HG02885 (cell line): ENCODE results near the gene CTSO.

ENCODE experiments used
- ATAC-seq: cut with Tn5 transposase; IDR thresholded peaks from one replicate; pipeline ENCODE4 v1.9.1; 2021; ENCODE audit warnings: mild to moderate bottlenecking; ENCODE audit not compliant: unreplicated experiment, poor library complexity

CTSO gene, protein sequence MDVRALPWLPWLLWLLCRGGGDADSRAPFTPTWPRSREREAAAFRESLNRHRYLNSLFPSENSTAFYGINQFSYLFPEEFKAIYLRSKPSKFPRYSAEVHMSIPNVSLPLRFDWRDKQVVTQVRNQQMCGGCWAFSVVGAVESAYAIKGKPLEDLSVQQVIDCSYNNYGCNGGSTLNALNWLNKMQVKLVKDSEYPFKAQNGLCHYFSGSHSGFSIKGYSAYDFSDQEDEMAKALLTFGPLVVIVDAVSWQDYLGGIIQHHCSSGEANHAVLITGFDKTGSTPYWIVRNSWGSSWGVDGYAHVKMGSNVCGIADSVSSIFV

GRCh38 chr4:155953151-155954117 lies at the start of gene CTSO:
CTSO (minus strand) TSS chr4:155953866; CDS start chr4:155953847, 19 bp downstream.
- ATAC-seq = peak; percentile 93

GRCh38 chr4:156000491-156000890 lies 46.8 kb upstream of the CTSO start:
- no peak for ATAC-seq

DNA sequence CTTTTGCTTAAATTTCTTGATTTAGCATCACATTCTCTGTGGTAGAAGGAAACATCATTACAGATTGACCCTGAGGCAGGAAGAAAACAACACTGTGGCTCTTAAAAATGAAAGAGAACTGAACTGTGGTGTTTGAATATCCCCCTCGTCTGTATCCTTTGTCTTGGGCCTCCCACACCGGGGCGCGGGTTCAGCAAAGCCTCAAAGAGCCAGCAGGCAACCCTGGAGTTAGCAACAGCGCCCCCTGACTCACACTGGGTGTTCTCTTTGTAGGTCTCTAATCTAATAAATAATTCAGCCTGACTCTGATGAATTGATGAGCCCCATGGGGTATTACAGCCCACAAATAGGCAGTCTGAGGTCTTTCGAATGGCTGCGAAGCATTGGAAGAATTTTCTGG lies 46.1 kb upstream of the CTSO start:
- ATAC-seq = peak; percentile 40

DNA sequence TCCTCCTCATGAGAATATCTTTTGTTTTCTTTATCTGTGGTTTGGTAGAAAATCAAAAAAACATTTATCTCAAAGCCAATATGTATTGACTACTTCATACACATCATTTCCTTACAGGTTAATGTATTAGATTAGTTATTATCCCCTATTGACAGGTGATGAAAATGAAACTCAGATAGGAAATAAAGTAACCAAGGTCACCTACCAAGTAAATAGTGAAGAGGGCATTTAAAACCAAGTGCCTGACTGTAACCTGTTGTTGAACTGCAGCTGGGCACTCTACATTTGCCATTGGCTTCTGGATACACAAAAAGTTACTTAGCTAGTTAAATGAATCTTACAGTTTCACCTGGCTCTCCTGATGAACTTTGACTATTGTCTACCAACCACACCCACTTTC lies 41.4 kb upstream of the CTSO start:
- no peak for ATAC-seq

DNA sequence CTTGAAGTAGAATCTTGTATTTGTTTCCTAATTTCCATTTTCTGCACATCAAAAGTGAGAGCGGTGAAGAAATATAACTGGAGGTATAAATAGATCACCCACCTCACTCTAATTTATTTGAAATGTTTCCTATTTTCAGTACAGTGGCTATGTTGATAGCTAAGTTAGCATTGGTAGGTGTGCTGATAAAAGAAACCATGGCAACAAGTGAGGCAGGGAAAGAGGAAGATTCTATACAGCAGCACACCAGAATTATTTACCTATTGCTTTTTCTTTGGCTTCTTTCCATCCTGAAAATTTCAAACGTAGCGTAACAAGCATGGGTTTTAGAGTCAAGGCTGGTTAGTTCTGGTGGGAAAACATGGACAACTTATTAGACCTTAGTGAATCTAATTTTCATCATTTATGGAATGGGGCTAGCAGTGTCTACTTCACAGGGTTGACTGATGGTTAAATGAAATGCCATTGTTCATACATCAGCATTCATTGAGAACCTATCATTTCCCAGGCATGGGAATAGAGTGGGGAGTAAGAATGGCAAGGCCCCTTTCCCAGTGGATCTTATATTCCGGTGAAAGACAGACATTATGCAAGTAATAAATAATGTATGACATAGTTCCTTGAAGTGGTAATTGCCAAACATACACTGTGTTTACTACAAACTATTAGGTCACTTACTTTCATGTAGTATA lies 30.6 kb upstream of the CTSO start:
- no peak for ATAC-seq

DNA sequence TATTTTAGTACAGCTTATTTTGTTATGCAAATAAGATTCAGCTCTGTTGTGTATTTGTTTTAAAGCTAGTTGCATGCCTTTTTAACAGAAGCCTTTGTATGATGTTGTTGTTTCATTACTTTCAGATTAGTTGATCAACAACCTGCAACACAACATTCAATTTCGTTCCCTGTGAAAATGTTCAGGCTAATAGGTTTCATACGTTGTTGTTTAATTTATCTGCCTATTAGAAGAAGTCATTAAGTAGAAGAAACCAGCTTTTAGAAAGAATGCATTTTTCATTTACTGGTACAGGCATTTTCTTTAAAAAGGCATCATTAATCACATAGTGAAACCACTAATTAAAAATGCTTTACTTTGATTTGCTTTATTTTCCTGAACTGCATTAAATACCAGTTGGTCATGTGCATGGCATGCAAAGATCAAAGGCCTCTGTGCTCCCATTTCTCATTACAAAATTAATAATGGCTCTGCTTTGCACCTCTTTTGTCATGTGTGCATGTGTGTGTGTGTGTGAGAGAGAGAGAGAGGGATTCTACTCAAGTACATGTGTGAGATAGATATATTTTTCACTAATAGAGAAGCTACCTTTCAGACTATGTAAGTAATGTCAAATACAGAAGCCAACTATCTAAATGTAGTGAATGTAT lies 29.2 kb upstream of the CTSO start:
- no peak for ATAC-seq

GRCh38 chr4:155978810-155979209 lies 25.1 kb upstream of the CTSO start:
- no peak for ATAC-seq

GRCh38 chr4:155975511-155975910 lies 21.8 kb upstream of the CTSO start:
- ATAC-seq = no peak

DNA sequence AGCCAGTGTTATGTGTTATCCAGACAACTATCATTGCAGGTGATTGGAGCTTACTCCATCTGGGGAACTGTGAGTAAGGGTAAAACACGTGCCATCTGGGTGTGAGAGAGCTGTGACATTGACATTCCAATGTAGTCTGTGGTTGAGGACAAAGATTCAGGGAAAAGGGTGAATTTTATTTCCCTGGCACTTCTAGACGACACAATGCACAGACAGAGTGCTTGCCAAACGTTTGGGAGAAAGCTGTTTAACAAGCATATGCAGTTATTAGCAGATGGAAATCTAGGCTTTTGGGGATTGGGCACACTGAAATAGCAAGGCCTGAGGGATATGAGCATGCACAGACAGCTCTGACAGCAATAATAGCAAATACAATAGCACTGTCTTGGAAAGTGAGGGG lies 21.3 kb upstream of the CTSO start:
- ATAC-seq = no peak

- ATAC-seq = peak; percentile 97
Measured at GRCh38 chr4:155974476-155974749, 20.7 kb upstream of the CTSO start.

DNA sequence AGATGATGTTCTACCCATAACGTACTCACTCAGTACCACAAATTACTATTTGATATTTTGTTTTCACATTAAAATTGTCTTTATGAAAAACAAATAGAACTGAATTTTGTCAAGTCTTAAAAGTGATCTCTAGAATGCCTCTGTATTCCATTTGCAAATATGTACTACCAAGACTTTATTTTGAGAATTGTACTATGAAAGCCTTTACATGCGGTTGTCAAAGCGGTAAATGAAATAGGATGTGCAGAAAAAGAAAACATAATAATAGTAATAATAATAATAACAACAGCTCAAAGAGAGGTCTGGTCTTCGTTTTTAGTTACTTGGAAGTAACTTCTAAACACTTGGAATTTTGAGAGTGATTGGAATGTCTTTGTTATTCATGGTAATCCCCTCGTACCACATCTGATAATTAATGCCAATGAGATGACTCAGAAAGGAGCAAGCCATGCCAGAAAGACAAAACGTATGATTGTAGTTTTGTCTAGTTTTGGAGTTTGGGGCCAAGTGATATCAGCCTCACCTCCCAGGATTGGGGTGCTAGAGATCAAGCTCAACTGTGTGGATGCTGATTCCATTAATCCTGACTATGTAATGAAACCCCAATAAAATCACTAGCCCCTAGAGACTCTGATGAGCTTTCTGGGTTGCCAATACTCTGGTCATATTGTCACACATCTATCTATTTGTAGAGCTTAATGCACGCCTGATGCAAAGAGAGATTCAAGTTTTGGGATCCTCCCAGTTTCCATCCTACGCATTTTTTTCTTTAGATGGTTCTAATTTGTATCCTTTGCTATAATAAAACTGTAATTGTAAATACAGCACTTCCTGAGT lies 20.2 kb upstream of the CTSO start:
- ATAC-seq = peak; percentile 28

- peak; percentile 57 for ATAC-seq
Measured at GRCh38 chr4:155972098-155972497, 18.4 kb upstream of the CTSO start.

DNA sequence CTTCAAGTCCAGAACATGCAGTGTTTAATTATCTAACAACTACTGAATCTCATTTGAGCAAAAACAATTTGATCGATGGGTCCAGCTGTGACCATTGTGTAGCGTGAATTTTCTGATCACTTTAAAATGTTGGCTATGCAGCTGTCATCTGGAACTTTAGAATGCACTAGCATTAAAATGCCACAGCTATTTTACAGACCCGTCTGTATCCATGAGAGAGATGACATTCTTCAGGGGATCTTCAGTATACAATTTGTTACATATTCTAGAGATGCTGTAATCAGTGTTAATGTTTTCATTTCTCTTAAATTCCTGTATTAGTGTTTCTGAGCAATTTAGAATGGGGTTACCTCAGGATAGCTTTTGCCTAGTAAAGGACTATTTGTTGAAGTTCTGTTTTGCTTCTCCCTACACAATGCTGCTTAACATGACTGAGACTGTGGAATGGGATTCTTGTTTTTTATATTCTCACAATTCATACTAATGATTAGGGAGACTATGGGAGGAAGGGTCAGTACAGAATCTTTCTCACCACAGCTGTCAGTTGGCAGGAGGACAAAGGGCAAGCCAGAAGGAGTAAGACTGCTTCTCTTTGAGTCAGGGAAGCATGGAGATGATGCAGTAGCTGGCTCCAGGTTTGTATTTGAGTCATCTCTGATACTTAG lies 13.2 kb upstream of the CTSO start:
- no peak for ATAC-seq

GRCh38 chr4:155966171-155966570 lies 12.5 kb upstream of the CTSO start:
- ATAC-seq = no peak

- ATAC-seq = no peak
Measured at GRCh38 chr4:155964016-155964891, 10.6 kb upstream of the CTSO start.

DNA sequence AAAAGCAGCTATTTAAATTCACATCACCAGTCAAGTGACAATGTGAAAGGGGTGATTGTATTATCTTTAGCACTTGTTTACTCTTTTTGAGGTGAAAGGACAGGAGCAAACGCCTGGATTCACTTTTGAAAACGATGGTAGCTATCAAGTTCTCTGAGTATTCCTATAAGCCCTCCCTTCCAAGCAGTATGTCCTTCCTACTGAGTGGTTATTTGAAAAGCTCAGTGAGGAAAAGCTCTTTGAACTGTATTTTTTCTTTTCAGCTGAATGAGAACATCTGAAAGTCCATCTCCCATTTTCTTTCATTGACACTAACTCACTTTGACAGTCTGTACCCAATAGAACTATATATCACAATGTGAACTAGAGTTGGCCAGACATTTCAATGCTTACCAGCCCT lies 9.1 kb upstream of the CTSO start:
- no peak for ATAC-seq

DNA sequence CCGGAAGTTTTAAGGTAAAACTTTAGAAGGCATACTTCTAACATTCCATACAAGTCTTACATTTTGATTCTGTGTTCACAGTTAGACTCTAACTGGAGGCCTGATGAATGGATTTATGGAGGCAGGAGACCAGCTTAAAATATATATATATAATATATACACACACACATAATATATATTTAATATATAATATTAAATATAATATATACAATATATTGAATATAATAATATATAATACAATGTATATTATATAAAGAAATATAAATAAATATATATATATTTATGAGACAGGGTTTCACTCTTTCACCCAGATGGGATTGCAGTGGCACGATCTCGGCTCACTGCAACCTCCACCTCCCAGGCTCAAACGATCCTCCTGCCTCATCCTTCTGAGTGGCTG lies 7.9 kb upstream of the CTSO start:
- no peak for ATAC-seq

- no peak for ATAC-seq
Measured at GRCh38 chr4:155960522-155960921, 6.9 kb upstream of the CTSO start.
